PC-3 (cell line): Measurements from ENCODE around the gene NUDT1. TPM values are rescaled to one million over a fixed set of nuclear protein-coding genes. Genes with fewer than 3 reads are reported as not detected.

ENCODE experiments used
- ATAC-seq: fragments of 200-7000 bp; cut with Tn5 transposase; 2 replicates; pipeline ENCODE4 v1.9.1; 2020; ENCODE audit warnings: mild to moderate bottlenecking, moderate library complexity
- BruUV-seq: library from RNA; stranded (reverse); fragments of 400-500 nt; replicated peaks from 2 replicates; lab custom pipeline; 2021; lab: Mats Ljungman, UMichigan
- CTCF ChIA-PET: fragments of 300-600 bp; sonication (Branson Sonifier 250); formaldehyde crosslinking; loops from one replicate; lab custom pipeline; 2022; ENCODE audit warnings: antibody characterized with exemption; lab: Charles Lee
- POLR2A ChIA-PET: fragments of 300-600 bp; sonication (Branson Sonifier 250); formaldehyde crosslinking; loops from one replicate; lab custom pipeline; 2022; ENCODE audit warnings: antibody characterized with exemption; ENCODE audit not compliant: unreplicated experiment; lab: Charles Lee
- DNase-seq: peaks from one replicate; pipeline ENCODE4 v3.0.0-alpha.2; 2015
- H2AFZ ChIP-seq: fragments of 300-600 bp; sonication (generic); 2 replicates; pipeline ENCODE4 v1.6.0; 2016; ENCODE audit warnings: antibody characterized with exemption, low read length
- H3F3A ChIP-seq: fragments of 300-600 bp; sonication (generic); one replicate; pipeline ENCODE4 v1.6.0; 2017; ENCODE audit warnings: antibody characterized with exemption, low read length, control low read depth, mild to moderate bottlenecking; ENCODE audit not compliant: unreplicated experiment
- H3K27ac ChIP-seq: fragments of 300-600 bp; sonication (generic); 2 replicates; pipeline ENCODE4 v1.5.1; 2016; ENCODE audit warnings: mild to moderate bottlenecking, low read length
- H3K27me3 ChIP-seq: fragments of 300-600 bp; sonication (generic); 2 replicates; pipeline ENCODE4 v1.6.1; 2016; ENCODE audit warnings: low read length, mixed read lengths
- H3K36me3 ChIP-seq: fragments of 300-600 bp; sonication (generic); 2 replicates; pipeline ENCODE4 v1.6.1; 2016; ENCODE audit warnings: low read depth, mixed run types, low read length, mixed read lengths
- H3K4me1 ChIP-seq: fragments of 300-600 bp; sonication (generic); 2 replicates; pipeline ENCODE4 v1.5.1; 2016; ENCODE audit warnings: low read length; ENCODE audit not compliant: insufficient read depth
- H3K4me2 ChIP-seq: fragments of 300-600 bp; sonication (generic); 2 replicates; pipeline ENCODE4 v1.6.0; 2016; ENCODE audit warnings: low read length
- H3K4me3 ChIP-seq: fragments of 300-600 bp; sonication (generic); 2 replicates; pipeline ENCODE4 v1.5.1; 2016; ENCODE audit warnings: mild to moderate bottlenecking, low read length, mixed read lengths
- H3K79me2 ChIP-seq: fragments of 300-600 bp; sonication (generic); 2 replicates; pipeline ENCODE4 v1.6.1; 2017; ENCODE audit warnings: low read length, mixed read lengths
- H3K9ac ChIP-seq: fragments of 300-600 bp; sonication (generic); 2 replicates; pipeline ENCODE4 v1.6.0; 2016; ENCODE audit warnings: mild to moderate bottlenecking, low read length
- H3K9me2 ChIP-seq: fragments of 300-600 bp; sonication (generic); replicated peaks from 2 replicates; pipeline ENCODE4 v1.6.1; 2016; ENCODE audit warnings: mixed run types, low read length, mixed read lengths
- H3K9me3 ChIP-seq: fragments of 300-600 bp; sonication (generic); 2 replicates; pipeline ENCODE4 v1.6.1; 2016; ENCODE audit warnings: low read length, mixed read lengths
- H4K20me1 ChIP-seq: fragments of 300-600 bp; sonication (generic); 2 replicates; pipeline ENCODE4 v1.6.1; 2016; ENCODE audit warnings: low read length, mixed read lengths
- EZH2 ChIP-seq: fragments of 300-600 bp; sonication (generic); IDR thresholded peaks from one replicate; pipeline ENCODE4 v1.6.1; 2017; ENCODE audit warnings: antibody characterized with exemption, mild to moderate bottlenecking, low read length; ENCODE audit not compliant: unreplicated experiment
- EZH2phosphoT487 ChIP-seq: fragments of 300-600 bp; sonication (generic); IDR thresholded peaks from 2 replicates; pipeline ENCODE4 v1.6.1; 2018; ENCODE audit warnings: mild to moderate bottlenecking, antibody characterized with exemption, low read length, borderline replicate concordance
- intact Hi-C: fragments of 100-400 bp; cut with micrococcal nuclease; formaldehyde crosslinking; loops from 2 replicates; pipeline ENCODE4 v1.9.0; 2023
- total RNA-seq: library from RNA; depleted of rRNA; stranded (reverse); fragments of >200 nt; gene quantifications from 2 replicates; pipeline ENCODE4 v1.2.3, GENCODE V29; 2014
- TF ChIP-seq, protein P1 (sequence below): fragments of 300-600 bp; sonication (generic); conservative IDR thresholded peaks from 2 replicates; pipeline ENCODE4 v1.5.1; 2017; ENCODE audit warnings: antibody characterized with exemption, low read depth, mild to moderate bottlenecking, low read length

Gene NUDT1
- total RNA-seq, 1 experiment from 2014 or later = 59.3 TPM

DNA sequence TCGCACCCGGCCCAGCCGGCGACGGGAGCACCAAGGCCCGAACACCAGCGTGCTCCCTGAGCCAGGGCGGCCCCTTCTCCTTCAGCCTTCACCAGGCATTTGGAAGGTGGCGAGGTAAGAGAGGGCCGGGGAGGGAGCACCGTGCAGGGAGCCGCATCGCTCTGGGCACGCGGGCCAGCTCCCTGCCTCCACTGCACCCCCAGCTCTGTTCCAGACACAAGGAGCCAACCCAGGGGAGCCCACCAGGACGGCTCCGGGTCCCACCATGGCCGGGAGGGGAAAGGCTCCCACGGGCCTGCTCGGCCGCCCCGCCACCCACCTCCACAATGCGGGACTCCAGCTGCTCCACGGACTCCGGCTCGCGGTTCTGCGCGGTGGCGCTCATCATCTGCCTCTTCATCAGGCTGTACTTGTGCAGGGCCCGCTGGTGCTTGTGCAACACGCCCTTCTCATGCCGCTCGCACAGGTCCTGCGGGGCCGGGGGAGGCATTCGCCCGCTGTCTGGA lies 15.1 kb downstream of the NUDT1 start:
- CTCF ChIA-PET = no interaction called here
- TF ChIP-seq EZH2phosphoT487 (no peak), EZH2 (no peak)
- TF ChIP-seq, protein P1, sequence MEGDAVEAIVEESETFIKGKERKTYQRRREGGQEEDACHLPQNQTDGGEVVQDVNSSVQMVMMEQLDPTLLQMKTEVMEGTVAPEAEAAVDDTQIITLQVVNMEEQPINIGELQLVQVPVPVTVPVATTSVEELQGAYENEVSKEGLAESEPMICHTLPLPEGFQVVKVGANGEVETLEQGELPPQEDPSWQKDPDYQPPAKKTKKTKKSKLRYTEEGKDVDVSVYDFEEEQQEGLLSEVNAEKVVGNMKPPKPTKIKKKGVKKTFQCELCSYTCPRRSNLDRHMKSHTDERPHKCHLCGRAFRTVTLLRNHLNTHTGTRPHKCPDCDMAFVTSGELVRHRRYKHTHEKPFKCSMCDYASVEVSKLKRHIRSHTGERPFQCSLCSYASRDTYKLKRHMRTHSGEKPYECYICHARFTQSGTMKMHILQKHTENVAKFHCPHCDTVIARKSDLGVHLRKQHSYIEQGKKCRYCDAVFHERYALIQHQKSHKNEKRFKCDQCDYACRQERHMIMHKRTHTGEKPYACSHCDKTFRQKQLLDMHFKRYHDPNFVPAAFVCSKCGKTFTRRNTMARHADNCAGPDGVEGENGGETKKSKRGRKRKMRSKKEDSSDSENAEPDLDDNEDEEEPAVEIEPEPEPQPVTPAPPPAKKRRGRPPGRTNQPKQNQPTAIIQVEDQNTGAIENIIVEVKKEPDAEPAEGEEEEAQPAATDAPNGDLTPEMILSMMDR = no peak
- Histone ChIP-seq H2AFZ (no peak overlapping the region), H3K4me1 (peaks cover 35% of the 10 kb centered on the region), H3K79me2 (no peaks in the 10 kb centered on the region), H3K9me2 (no peaks in the 10 kb centered on the region), H4K20me1 (no peaks in the 10 kb centered on the region), H3F3A (no peaks in the 10 kb centered on the region), H3K9ac (no peak overlapping the region), H3K27ac (no peak overlapping the region), H3K27me3 (no peaks in the 10 kb centered on the region), H3K4me3 (no peak overlapping the region), H3K4me2 (no peak overlapping the region), H3K9me3 (no peaks in the 10 kb centered on the region), H3K36me3 (no peaks in the 10 kb centered on the region)
- POLR2A ChIA-PET = no interaction called here
- no TSS peak for BruUV-seq
- ATAC-seq (no peak), DNase-seq (no peak)
- intact Hi-C loops = no loop called here

DNA sequence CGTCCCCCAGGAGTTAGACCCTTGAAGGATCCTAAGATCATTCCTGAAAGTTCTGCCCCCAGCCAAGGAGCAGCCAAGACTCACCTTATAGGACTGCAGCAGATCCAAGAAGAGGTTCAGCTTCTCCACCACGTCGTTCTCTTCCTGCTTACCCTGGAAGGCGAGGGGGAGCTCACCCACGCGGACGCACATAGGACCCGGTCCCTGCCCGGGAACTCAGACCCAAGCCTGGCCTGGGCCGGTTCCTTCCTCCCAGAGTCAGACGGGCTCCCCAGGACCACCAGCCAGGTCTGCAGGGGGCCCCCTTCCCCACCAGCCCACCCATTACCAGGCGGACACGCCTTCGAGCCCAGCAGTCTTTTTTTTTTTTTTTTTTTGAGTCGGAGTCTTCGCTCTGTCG lies 15.6 kb downstream of the NUDT1 start:
- Histone ChIP-seq H3K79me2 (no peaks in the 10 kb centered on the region), H4K20me1 (no peaks in the 10 kb centered on the region), H3F3A (no peaks in the 10 kb centered on the region), H3K4me1 (peaks cover 35% of the 10 kb centered on the region), H3K4me2 (no peak overlapping the region), H3K9me3 (no peaks in the 10 kb centered on the region), H3K27me3 (no peaks in the 10 kb centered on the region), H3K27ac (no peak overlapping the region), H3K9ac (no peak overlapping the region), H3K9me2 (no peaks in the 10 kb centered on the region), H3K4me3 (no peak overlapping the region), H3K36me3 (no peaks in the 10 kb centered on the region), H2AFZ (no peak overlapping the region)
- TF ChIP-seq EZH2 (no peak), EZH2phosphoT487 (no peak)
- TF ChIP-seq, protein P1 = no peak
- intact Hi-C loops = no loop called here
- ChIA-PET CTCF (no interaction called here), POLR2A (no interaction called here)
- ATAC-seq (no peak), DNase-seq (no peak)
- no TSS peak for BruUV-seq

DNA sequence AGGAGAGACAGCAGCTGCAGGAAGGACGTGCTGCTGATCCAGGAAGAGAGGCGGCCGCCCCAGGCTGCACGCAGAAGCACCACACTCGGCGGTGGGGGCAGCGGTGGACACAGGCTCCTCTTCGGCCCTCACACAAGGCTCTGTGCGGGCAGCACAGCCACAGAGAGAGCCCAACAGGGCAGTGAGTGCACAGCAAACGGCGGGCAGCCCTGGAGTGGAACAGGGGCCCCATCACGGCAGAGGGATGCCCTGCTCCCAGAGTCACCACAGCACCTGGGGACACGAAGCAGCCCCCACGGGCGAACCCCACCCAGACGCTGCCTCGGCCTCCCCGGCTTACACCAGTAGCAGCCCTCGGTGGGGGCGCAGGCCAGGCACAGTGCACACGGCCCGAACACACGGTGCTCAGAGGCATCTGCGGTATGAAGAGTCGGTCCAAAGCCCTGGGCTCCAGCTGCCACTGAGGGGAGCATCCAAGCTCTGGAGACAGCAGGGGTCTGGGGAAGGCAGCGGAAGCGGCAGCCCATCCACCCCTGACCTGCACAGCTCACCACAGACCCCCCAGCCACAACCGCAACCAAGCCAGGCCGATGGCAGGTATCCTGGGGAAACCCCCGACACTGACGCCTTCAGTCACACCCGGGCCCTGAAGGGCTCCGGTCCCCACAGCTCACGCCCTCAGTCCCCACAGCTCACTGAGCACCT lies 16.8 kb downstream of the NUDT1 start:
- no peak for TF ChIP-seq EZH2phosphoT487
- TF ChIP-seq EZH2 = no peak
- TF ChIP-seq, protein P1 = no peak
- H3F3A ChIP-seq = no peaks in the 10 kb centered on the region
- H3K4me1 ChIP-seq = peaks cover 35% of the 10 kb centered on the region
- H3K9me3 ChIP-seq = no peaks in the 10 kb centered on the region
- H3K4me2 ChIP-seq = no peak overlapping the region
- no peaks in the 10 kb centered on the region for H3K9me2 ChIP-seq
- BruUV-seq = no TSS peak
- H3K27me3 ChIP-seq = no peaks in the 10 kb centered on the region
- no peak overlapping the region for H3K4me3 ChIP-seq
- H3K27ac ChIP-seq = no peak overlapping the region
- intact Hi-C loops = no loop called here
- ChIA-PET POLR2A (no interaction called here), CTCF (no interaction called here)
- no peak overlapping the region for H2AFZ ChIP-seq
- no peaks in the 10 kb centered on the region for H3K36me3 ChIP-seq
- no peak for ATAC-seq
- no peak for DNase-seq
- H3K79me2 ChIP-seq = no peaks in the 10 kb centered on the region
- no peak overlapping the region for H3K9ac ChIP-seq
- no peaks in the 10 kb centered on the region for H4K20me1 ChIP-seq
